Prostate gland (tissue), 2 donors: Measurements from ENCODE around the gene INPP5A. TPM values are rescaled to one million over a fixed set of nuclear protein-coding genes. Genes with fewer than 3 reads are reported as not detected.

Source experiments
- DNase-seq: peaks from one replicate; pipeline ENCODE4 v3.0.0-alpha.2; 2019; ENCODE audit warnings: low spot score
- H3K27ac ChIP-seq, 2 donors: fragments of 200-600 bp; sonication (generic); 2 replicates each; pipeline ENCODE4 v1.5.1; 2017 to 2019
- H3K27me3 ChIP-seq: fragments of 200-600 bp; sonication (generic); replicated peaks from 2 replicates; pipeline ENCODE4 v1.5.1; 2019; ENCODE audit not compliant: insufficient read depth
- H3K36me3 ChIP-seq, 2 donors: fragments of 200-600 bp; sonication (generic); 1 replicate in 1 of 2; 2 replicates in 1 of 2; pipeline versions ENCODE4 v1.5.1 to v1.8.1; 2017 to 2019
- H3K4me1 ChIP-seq: fragments of 200-600 bp; sonication (generic); replicated peaks from 2 replicates; pipeline ENCODE4 v1.5.1; 2019
- H3K4me3 ChIP-seq, 2 donors: fragments of 200-600 bp; sonication (generic); 2 replicates each; pipeline ENCODE4 v1.5.1; 2017 to 2019
- H3K9me3 ChIP-seq: fragments of 200-600 bp; sonication (generic); 2 replicates; pipeline ENCODE4 v1.5.1; 2017
- POLR2A ChIP-seq: fragments of 450-650 bp; IDR thresholded peaks from one replicate; pipeline ENCODE4 v1.6.1; 2016; ENCODE audit warnings: antibody characterized with exemption, mild to moderate bottlenecking
- POLR2AphosphoS5 ChIP-seq: sonication (generic); formaldehyde crosslinking; IDR thresholded peaks from one replicate; pipeline ENCODE4 v1.6.1; 2017; ENCODE audit warnings: antibody characterized with exemption
- WGBS: methylation state at CpG from one replicate; pipeline ENCODE4 v1.1.5; 2018; 5-methylcytosine and 5-hydroxymethylcytosine counted together
- intact Hi-C: fragments of 100-400 bp; cut with DNase I; formaldehyde crosslinking; loops from one replicate; pipeline ENCODE4 v1.14.2; 2022
- total RNA-seq, 2 donors: library from RNA; depleted of rRNA; stranded (reverse); fragments of >200 nt; gene quantifications; one replicate each; pipeline ENCODE4 v1.1.0, GENCODE V29; 2016
- TF ChIP-seq, protein P1 (sequence below), 4 experiments: fragments of 200-600 bp in 2 of 4; fragments of 450-650 bp in 2 of 4; sonication (generic) in 2 of 4; IDR thresholded peaks; 1 replicate in 3 of 4; 2 replicates in 1 of 4; pipeline ENCODE4 v1.5.1; 2016 to 2019; ENCODE audit warnings: antibody characterized with exemption in 4 of 4, mild to moderate bottlenecking in 2 of 4, moderate library complexity in 2 of 4

The INPP5A gene
- total RNA-seq, 2 donors from 2014 or later, result 49.5 to 83.3 TPM

GRCh38 chr10:132786884-132787494 is 249.4 kb downstream of the INPP5A start:
- H3K36me3 ChIP-seq, result no peaks in the 10 kb centered on the region
- intact Hi-C loops, result loop anchor here (10.0 kb wide), 1 partner anchor 132 kb away; no protein-coding TSS in a partner anchor
- peaks cover 34% of the 10 kb centered on the region for H3K27me3 ChIP-seq
- peak overlapping the region in 1 of 2 donors; percentile 18 for H3K4me3 ChIP-seq
- H3K27ac ChIP-seq, result no peak overlapping the region
- peaks cover 15% of the 10 kb centered on the region for H3K4me1 ChIP-seq
- TF ChIP-seq, protein P1, sequence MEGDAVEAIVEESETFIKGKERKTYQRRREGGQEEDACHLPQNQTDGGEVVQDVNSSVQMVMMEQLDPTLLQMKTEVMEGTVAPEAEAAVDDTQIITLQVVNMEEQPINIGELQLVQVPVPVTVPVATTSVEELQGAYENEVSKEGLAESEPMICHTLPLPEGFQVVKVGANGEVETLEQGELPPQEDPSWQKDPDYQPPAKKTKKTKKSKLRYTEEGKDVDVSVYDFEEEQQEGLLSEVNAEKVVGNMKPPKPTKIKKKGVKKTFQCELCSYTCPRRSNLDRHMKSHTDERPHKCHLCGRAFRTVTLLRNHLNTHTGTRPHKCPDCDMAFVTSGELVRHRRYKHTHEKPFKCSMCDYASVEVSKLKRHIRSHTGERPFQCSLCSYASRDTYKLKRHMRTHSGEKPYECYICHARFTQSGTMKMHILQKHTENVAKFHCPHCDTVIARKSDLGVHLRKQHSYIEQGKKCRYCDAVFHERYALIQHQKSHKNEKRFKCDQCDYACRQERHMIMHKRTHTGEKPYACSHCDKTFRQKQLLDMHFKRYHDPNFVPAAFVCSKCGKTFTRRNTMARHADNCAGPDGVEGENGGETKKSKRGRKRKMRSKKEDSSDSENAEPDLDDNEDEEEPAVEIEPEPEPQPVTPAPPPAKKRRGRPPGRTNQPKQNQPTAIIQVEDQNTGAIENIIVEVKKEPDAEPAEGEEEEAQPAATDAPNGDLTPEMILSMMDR (IDR thresholded peaks at IDR 0.05), result no peak
- TF ChIP-seq POLR2AphosphoS5 (no peak), POLR2A (no peak)
- DNase-seq, result no peak
- H3K9me3 ChIP-seq, result no peaks in the 10 kb centered on the region
- 2% methylated on average over 75 of the region's 80 CpGs for whole genome bisulfite sequencing

- no peak overlapping the region for H3K27ac ChIP-seq
- H3K4me1 ChIP-seq, result peaks cover 15% of the 10 kb centered on the region
- H3K36me3 ChIP-seq, result no peaks in the 10 kb centered on the region
- no peaks in the 10 kb centered on the region for H3K9me3 ChIP-seq
- DNase-seq, result no peak
- 0% methylated on average over 1 of the region's 80 CpGs for WGBS
- TF ChIP-seq POLR2AphosphoS5 (no peak), POLR2A (no peak)
- TF ChIP-seq, protein P1 (IDR thresholded peaks at IDR 0.05), result no peak
- intact Hi-C loops, result loop anchor here (10.0 kb wide), 1 partner anchor 133 kb away; no protein-coding TSS in a partner anchor
- H3K4me3 ChIP-seq, result peak overlapping the region in 1 of 2 donors; percentile 18
- peaks cover 34% of the 10 kb centered on the region for H3K27me3 ChIP-seq
Observed at GRCh38 chr10:132787495-132788179, 250.1 kb downstream of the INPP5A start.

DNA sequence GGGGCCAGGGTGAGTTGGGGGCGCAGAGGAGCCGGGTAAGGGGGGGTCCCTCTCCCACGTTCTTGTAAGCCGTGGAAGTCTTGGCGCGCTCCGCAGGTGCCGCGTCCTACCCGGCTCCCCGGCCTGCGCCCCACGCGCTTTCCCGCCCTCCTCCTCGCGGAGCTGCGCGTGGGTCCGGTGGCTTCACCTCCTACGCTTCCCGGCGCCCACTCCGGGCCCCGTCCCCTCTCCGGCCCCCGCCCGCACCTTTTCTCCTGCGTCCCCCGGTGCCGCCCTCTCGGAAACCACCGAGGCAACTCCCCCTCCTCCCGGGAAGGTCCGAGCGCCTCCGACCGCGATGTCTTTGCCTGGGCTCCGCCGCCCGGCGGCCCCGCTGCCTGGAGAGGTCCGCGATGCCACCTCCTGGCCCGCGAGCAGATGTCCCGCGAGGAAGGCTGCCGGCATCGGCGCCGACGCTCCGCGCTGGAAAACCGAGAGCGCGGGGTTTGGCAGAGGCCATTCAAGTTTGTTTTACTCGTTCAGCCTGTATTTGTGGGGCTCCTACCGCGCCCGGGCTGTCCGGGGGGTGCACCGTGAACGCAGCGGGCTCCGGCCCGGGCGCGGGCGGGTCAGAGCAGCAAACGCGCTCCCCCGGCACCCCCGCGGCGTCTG is 250.7 kb downstream of the INPP5A start:
- 1% methylated on average over 79 of the region's 79 CpGs for WGBS
- DNase-seq, result peak; percentile 15
- no peak overlapping the region for H3K27ac ChIP-seq
- intact Hi-C loops, result loop anchor here (10.0 kb wide), 1 partner anchor 134 kb away; no protein-coding TSS in a partner anchor
- H3K4me3 ChIP-seq, result peak overlapping the region in 1 of 2 donors; percentile 18
- TF ChIP-seq POLR2AphosphoS5, result no peak
- TF ChIP-seq, protein P1 (IDR thresholded peaks at IDR 0.05), result peak in 2 of 4 experiments; percentile 27 to 30
- no peaks in the 10 kb centered on the region for H3K9me3 ChIP-seq
- H3K27me3 ChIP-seq, result peaks cover 34% of the 10 kb centered on the region
- peaks cover 15% of the 10 kb centered on the region for H3K4me1 ChIP-seq
- no peaks in the 10 kb centered on the region for H3K36me3 ChIP-seq

DNA sequence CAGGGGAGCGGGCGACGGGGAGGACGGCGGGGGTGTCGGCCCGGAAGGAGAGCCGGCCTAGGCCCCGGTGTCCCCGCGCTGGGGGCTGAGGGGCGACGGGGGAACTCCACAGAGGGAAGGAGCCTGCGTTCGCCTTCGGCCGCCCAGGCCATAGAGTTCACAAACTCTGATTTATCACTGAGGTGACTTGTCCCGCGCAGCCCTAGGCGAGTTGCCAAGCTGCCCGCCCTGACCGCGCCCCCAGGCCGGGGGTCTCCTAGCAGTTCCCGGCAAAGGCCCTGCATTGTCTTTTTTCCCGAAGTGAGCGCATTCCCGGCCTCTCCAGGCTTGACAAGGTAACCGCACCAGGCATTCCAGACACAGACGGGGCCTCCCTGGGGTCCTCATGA is 251.2 kb downstream of the INPP5A start:
- no peak for TF ChIP-seq POLR2AphosphoS5
- no peak for TF ChIP-seq POLR2A
- TF ChIP-seq, protein P1 (IDR thresholded peaks at IDR 0.05), result no peak
- peaks cover 34% of the 10 kb centered on the region for H3K27me3 ChIP-seq
- no peak overlapping the region for H3K4me3 ChIP-seq
- no peaks in the 10 kb centered on the region for H3K9me3 ChIP-seq
- 10% methylated on average over 23 of the region's 30 CpGs for WGBS
- no peak overlapping the region for H3K27ac ChIP-seq
- H3K4me1 ChIP-seq, result peaks cover 15% of the 10 kb centered on the region
- H3K36me3 ChIP-seq, result no peaks in the 10 kb centered on the region
- DNase-seq, result no peak
- intact Hi-C loops, result loop anchor here (10.0 kb wide), 1 partner anchor 134 kb away; no protein-coding TSS in a partner anchor
